ENCODE data around the gene SDK2.

Gene SDK2

GRCh38 chr17:73463821-73464220 lies 180.4 kb downstream of the SDK2 start:
- TF ChIP-seq POLR2AphosphoS5 (IDR thresholded peaks at IDR 0.05; ENCODE audit: low read depth, low read length) (no peak), FOXP2 (optimal IDR thresholded peaks at IDR 0.05; ENCODE audit: borderline replicate concordance, extremely low read depth, extremely low read length, insufficient read depth) (no peak)

- no peak for TF ChIP-seq TAF1 (IDR thresholded peaks at IDR 0.05; ENCODE audit: borderline replicate concordance, insufficient read depth, low read length)
- no peak for TF ChIP-seq REST (IDR thresholded peaks at IDR 0.05; ENCODE audit: insufficient read depth in 1 of 2, low read depth in 2 of 2, low read length in 2 of 2)
- no peak for TF ChIP-seq POLR2AphosphoS5 (IDR thresholded peaks at IDR 0.05; ENCODE audit: low read depth, low read length)
- TF ChIP-seq SIN3A (IDR thresholded peaks at IDR 0.05; ENCODE audit: borderline replicate concordance, insufficient read depth, low read length) = no peak
- no peak for TF ChIP-seq FOXP2 (optimal IDR thresholded peaks at IDR 0.05; ENCODE audit: borderline replicate concordance, extremely low read depth, extremely low read length, insufficient read depth)
Measured at GRCh38 chr17:73462823-73463222, 181.4 kb downstream of the SDK2 start.

- TF ChIP-seq FOXP2 (optimal IDR thresholded peaks at IDR 0.05; ENCODE audit: borderline replicate concordance, extremely low read depth, extremely low read length, insufficient read depth) = no peak
- TF ChIP-seq TAF1 (IDR thresholded peaks at IDR 0.05; ENCODE audit: borderline replicate concordance, insufficient read depth, low read length) = no peak
- TF ChIP-seq POLR2AphosphoS5 (IDR thresholded peaks at IDR 0.05; ENCODE audit: low read depth, low read length) = no peak
- TF ChIP-seq SIN3A (IDR thresholded peaks at IDR 0.05; ENCODE audit: borderline replicate concordance, insufficient read depth, low read length) = no peak
- no peak for TF ChIP-seq REST (IDR thresholded peaks at IDR 0.05; ENCODE audit: insufficient read depth in 1 of 2, low read depth in 2 of 2, low read length in 2 of 2)
Measured at GRCh38 chr17:73459980-73460379, 184.3 kb downstream of the SDK2 start.

GRCh38 chr17:73455767-73456166 lies 188.5 kb downstream of the SDK2 start:
- TF ChIP-seq POLR2AphosphoS5 (IDR thresholded peaks at IDR 0.05; ENCODE audit: low read depth, low read length) = no peak
- TF ChIP-seq SIN3A (IDR thresholded peaks at IDR 0.05; ENCODE audit: borderline replicate concordance, insufficient read depth, low read length) = no peak
- no peak for TF ChIP-seq TAF1 (IDR thresholded peaks at IDR 0.05; ENCODE audit: borderline replicate concordance, insufficient read depth, low read length)
- TF ChIP-seq FOXP2 (optimal IDR thresholded peaks at IDR 0.05; ENCODE audit: borderline replicate concordance, extremely low read depth, extremely low read length, insufficient read depth) = no peak
- no peak for TF ChIP-seq REST (IDR thresholded peaks at IDR 0.05; ENCODE audit: insufficient read depth in 1 of 2, low read depth in 2 of 2, low read length in 2 of 2)

GRCh38 chr17:73455050-73455687 lies 189.1 kb downstream of the SDK2 start:
- TF ChIP-seq REST (IDR thresholded peaks at IDR 0.05; ENCODE audit: insufficient read depth in 1 of 2, low read depth in 2 of 2, low read length in 2 of 2) (no peak), SIN3A (IDR thresholded peaks at IDR 0.05; ENCODE audit: borderline replicate concordance, insufficient read depth, low read length) (no peak), FOXP2 (optimal IDR thresholded peaks at IDR 0.05; ENCODE audit: borderline replicate concordance, extremely low read depth, extremely low read length, insufficient read depth) (no peak)
